ENCODE data around the gene NFKBIB. TPM values are rescaled to one million over a fixed set of nuclear protein-coding genes. Genes with fewer than 3 reads are reported as not detected.

The NFKBIB gene
- total RNA-seq, 1 experiment from 2014 or later, result 43.7 TPM

DNA sequence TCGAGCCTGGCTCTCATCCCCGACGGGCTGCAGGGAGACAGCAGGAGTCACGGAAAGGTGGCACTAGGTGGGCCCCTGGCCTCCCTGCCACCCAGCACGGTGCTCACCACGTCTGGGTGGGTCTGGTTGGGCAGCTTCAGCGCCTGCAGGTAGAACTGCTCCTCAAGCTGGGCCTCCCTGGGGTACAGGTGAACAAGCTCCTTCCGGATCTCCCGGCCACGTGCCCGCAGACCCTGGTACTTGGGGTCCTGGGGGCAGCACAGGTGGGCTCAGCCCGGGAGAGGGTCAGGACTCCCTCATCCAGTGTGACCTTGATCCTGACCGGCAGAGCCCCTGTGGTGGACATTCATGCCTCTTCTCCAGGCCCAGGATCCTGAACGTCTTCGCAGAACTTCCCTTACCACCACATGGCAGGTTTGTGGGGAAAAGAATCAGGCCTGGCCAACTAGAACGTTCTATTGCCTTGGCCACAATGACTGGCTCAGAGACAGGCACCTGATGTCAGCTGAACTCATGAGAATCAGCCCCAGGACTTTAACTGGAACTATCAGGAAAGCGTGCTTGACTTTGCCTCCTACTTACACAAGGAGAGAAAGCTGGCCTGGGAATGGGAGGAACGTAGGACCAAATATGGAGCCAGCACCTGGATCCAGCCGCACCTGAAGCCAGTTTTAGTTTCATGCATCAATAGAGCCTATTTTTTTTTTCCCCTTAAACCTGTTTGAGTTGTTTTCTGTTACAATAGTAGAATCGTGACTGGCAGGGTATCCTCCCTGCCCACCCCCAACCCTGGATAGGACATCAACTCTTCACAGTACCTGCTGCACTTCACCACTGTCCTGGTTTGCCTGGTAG lies 21.9 kb downstream of the NFKBIB start:
- TF ChIP-seq, protein P1, sequence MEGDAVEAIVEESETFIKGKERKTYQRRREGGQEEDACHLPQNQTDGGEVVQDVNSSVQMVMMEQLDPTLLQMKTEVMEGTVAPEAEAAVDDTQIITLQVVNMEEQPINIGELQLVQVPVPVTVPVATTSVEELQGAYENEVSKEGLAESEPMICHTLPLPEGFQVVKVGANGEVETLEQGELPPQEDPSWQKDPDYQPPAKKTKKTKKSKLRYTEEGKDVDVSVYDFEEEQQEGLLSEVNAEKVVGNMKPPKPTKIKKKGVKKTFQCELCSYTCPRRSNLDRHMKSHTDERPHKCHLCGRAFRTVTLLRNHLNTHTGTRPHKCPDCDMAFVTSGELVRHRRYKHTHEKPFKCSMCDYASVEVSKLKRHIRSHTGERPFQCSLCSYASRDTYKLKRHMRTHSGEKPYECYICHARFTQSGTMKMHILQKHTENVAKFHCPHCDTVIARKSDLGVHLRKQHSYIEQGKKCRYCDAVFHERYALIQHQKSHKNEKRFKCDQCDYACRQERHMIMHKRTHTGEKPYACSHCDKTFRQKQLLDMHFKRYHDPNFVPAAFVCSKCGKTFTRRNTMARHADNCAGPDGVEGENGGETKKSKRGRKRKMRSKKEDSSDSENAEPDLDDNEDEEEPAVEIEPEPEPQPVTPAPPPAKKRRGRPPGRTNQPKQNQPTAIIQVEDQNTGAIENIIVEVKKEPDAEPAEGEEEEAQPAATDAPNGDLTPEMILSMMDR (conservative IDR thresholded peaks at IDR 0.05; ENCODE audit: low read depth, low read length), result no peak
- TF ChIP-seq EZH2phosphoT487 (IDR thresholded peaks at IDR 0.05; ENCODE audit: borderline replicate concordance, low read length) (no peak), EZH2 (IDR thresholded peaks at IDR 0.05; ENCODE audit: low read length, unreplicated experiment) (no peak)
- POLR2A ChIA-PET (ENCODE audit: unreplicated experiment), result no interaction called here
- H3K4me3 ChIP-seq (ENCODE audit: low read length), result no peak overlapping the region
- H3K9ac ChIP-seq (ENCODE audit: low read length), result no peak overlapping the region
- H3K36me3 ChIP-seq (ENCODE audit: low read depth, low read length), result no peaks in the 10 kb centered on the region
- CTCF ChIA-PET, result no interaction called here
- no peak overlapping the region for H3K27ac ChIP-seq (ENCODE audit: low read length)
- H3K79me2 ChIP-seq (ENCODE audit: low read length), result no peaks in the 10 kb centered on the region
- H4K20me1 ChIP-seq (ENCODE audit: low read length), result no peaks in the 10 kb centered on the region
- no peaks in the 10 kb centered on the region for H3F3A ChIP-seq (ENCODE audit: low read length, unreplicated experiment)
- intact Hi-C loops (cut with micrococcal nuclease), result no loop called here
- H3K4me2 ChIP-seq (ENCODE audit: low read length), result no peak overlapping the region
- no peaks in the 10 kb centered on the region for H3K27me3 ChIP-seq (ENCODE audit: low read length)
- no TSS peak for BruUV-seq (replicated peaks)
- no peak for DNase-seq
- H3K9me3 ChIP-seq (ENCODE audit: low read length), result no peaks in the 10 kb centered on the region
- no peak for ATAC-seq
- H3K4me1 ChIP-seq (ENCODE audit: insufficient read depth, low read length), result no peaks in the 10 kb centered on the region
- no peak overlapping the region for H2AFZ ChIP-seq (ENCODE audit: low read length)
- H3K9me2 ChIP-seq (replicated peaks; ENCODE audit: low read length), result no peaks in the 10 kb centered on the region

DNA sequence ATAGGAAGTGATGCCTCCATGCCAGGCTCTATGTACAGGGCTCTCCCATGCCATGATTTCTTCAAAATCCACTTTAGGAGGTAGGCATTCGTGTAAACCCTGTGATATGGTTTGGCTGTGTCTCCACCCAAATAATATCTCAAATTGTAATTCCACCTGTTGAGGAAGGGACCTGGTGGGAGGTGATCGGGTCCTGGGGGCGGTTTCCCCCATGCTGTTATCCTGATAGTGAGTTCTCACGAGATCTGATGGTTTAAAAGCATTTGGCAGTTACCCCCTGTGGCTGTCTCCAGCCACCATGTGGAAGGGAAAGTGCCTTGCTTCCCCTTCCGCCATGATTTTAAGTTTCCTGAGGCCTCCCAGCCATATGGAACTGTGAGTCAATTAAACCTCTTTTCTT lies 22.7 kb downstream of the NFKBIB start:
- CTCF ChIA-PET, result no interaction called here
- DNase-seq (no peak), ATAC-seq (no peak)
- H3K36me3 ChIP-seq (ENCODE audit: low read depth, low read length), result no peaks in the 10 kb centered on the region
- no peaks in the 10 kb centered on the region for H3K27me3 ChIP-seq (ENCODE audit: low read length)
- no peaks in the 10 kb centered on the region for H3K79me2 ChIP-seq (ENCODE audit: low read length)
- intact Hi-C loops (cut with micrococcal nuclease), result no loop called here
- no peak overlapping the region for H3K4me3 ChIP-seq (ENCODE audit: low read length)
- no peak for TF ChIP-seq EZH2phosphoT487 (IDR thresholded peaks at IDR 0.05; ENCODE audit: borderline replicate concordance, low read length)
- no peak for TF ChIP-seq EZH2 (IDR thresholded peaks at IDR 0.05; ENCODE audit: low read length, unreplicated experiment)
- TF ChIP-seq, protein P1 (conservative IDR thresholded peaks at IDR 0.05; ENCODE audit: low read depth, low read length), result no peak
- POLR2A ChIA-PET (ENCODE audit: unreplicated experiment), result no interaction called here
- H4K20me1 ChIP-seq (ENCODE audit: low read length), result no peaks in the 10 kb centered on the region
- no peak overlapping the region for H3K27ac ChIP-seq (ENCODE audit: low read length)
- H3F3A ChIP-seq (ENCODE audit: low read length, unreplicated experiment), result no peaks in the 10 kb centered on the region
- H3K9ac ChIP-seq (ENCODE audit: low read length), result no peak overlapping the region
- H3K4me2 ChIP-seq (ENCODE audit: low read length), result no peak overlapping the region
- H3K4me1 ChIP-seq (ENCODE audit: insufficient read depth, low read length), result no peaks in the 10 kb centered on the region
- no peaks in the 10 kb centered on the region for H3K9me2 ChIP-seq (replicated peaks; ENCODE audit: low read length)
- BruUV-seq (replicated peaks), result no TSS peak
- H2AFZ ChIP-seq (ENCODE audit: low read length), result no peak overlapping the region
- H3K9me3 ChIP-seq (ENCODE audit: low read length), result no peaks in the 10 kb centered on the region

DNA sequence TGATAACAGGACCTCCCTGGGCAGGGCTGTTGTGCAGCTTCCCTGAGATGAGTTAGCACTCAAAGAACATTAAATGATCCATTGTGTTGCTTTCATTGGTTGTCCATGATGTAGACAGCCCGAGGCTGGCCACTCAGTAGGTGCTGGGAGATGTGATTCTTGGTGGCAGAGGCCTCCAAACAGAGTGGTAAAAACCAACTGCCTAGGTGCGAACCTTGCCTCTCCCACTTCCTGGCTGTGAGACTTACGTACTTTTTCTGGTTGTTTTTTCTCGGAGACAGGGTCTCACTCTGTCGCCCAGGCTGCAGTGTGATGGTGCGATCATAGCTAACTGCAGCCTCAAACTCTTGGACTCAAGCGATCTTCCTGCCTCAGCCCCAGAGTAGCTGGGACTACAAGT lies 24.6 kb downstream of the NFKBIB start:
- intact Hi-C loops (cut with micrococcal nuclease), result no loop called here
- TF ChIP-seq EZH2 (IDR thresholded peaks at IDR 0.05; ENCODE audit: low read length, unreplicated experiment) (no peak), EZH2phosphoT487 (IDR thresholded peaks at IDR 0.05; ENCODE audit: borderline replicate concordance, low read length) (no peak)
- TF ChIP-seq, protein P1 (conservative IDR thresholded peaks at IDR 0.05; ENCODE audit: low read depth, low read length), result no peak

More for the DNA sequence above, 24.6 kb downstream of the NFKBIB start:
- no peaks in the 10 kb centered on the region for H4K20me1 ChIP-seq (ENCODE audit: low read length)
- no peaks in the 10 kb centered on the region for H3K36me3 ChIP-seq (ENCODE audit: low read depth, low read length)
- H3K27ac ChIP-seq (ENCODE audit: low read length), result no peak overlapping the region
- no peak overlapping the region for H3K4me2 ChIP-seq (ENCODE audit: low read length)
- no TSS peak for BruUV-seq (replicated peaks)
- DNase-seq, result no peak
- no peaks in the 10 kb centered on the region for H3K9me2 ChIP-seq (replicated peaks; ENCODE audit: low read length)
- peaks cover 14% of the 10 kb centered on the region for H3K79me2 ChIP-seq (ENCODE audit: low read length)
- ChIA-PET CTCF (interaction anchor here (0.6 kb wide), 1 partner anchor 379 kb away, joined by 3 read pairs; no protein-coding TSS in a partner anchor), POLR2A (ENCODE audit: unreplicated experiment) (no interaction called here)
- no peaks in the 10 kb centered on the region for H3K9me3 ChIP-seq (ENCODE audit: low read length)
- ATAC-seq, result no peak
- no peaks in the 10 kb centered on the region for H3F3A ChIP-seq (ENCODE audit: low read length, unreplicated experiment)
- no peak overlapping the region for H2AFZ ChIP-seq (ENCODE audit: low read length)
- H3K4me3 ChIP-seq (ENCODE audit: low read length), result no peak overlapping the region
- no peaks in the 10 kb centered on the region; the same call in 1 of the 2 replicates for H3K4me1 ChIP-seq (ENCODE audit: insufficient read depth, low read length)
- no peaks in the 10 kb centered on the region for H3K27me3 ChIP-seq (ENCODE audit: low read length)
- H3K9ac ChIP-seq (ENCODE audit: low read length), result no peak overlapping the region

All from PC-3 (cell line).